ENCODE measurements around the gene KCTD5.
"Not testable (repeated sequence)": the region's sequence is repeated elsewhere in the genome, so short reads cannot be mapped to it uniquely, and the experiment has no call there.

The KCTD5 gene, protein sequence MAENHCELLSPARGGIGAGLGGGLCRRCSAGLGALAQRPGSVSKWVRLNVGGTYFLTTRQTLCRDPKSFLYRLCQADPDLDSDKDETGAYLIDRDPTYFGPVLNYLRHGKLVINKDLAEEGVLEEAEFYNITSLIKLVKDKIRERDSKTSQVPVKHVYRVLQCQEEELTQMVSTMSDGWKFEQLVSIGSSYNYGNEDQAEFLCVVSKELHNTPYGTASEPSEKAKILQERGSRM

GRCh38 chr16:2682209-2683021 is at the start of gene KCTD5:
KCTD5 (plus strand) TSS chr16:2682523; CDS start chr16:2682549, 26 bp downstream.
- peak; percentile 95 to 98 for DNase-seq

GRCh38 chr16:2639071-2639721 is 43.1 kb upstream of the KCTD5 start:
- DNase-seq: not testable (repeated sequence)

- DNase-seq: not testable (repeated sequence)
Measured at GRCh38 chr16:2639722-2640072, 42.6 kb upstream of the KCTD5 start.

GRCh38 chr16:2642561-2642960 is 39.8 kb upstream of the KCTD5 start:
- DNase-seq: not testable (repeated sequence)

DNA sequence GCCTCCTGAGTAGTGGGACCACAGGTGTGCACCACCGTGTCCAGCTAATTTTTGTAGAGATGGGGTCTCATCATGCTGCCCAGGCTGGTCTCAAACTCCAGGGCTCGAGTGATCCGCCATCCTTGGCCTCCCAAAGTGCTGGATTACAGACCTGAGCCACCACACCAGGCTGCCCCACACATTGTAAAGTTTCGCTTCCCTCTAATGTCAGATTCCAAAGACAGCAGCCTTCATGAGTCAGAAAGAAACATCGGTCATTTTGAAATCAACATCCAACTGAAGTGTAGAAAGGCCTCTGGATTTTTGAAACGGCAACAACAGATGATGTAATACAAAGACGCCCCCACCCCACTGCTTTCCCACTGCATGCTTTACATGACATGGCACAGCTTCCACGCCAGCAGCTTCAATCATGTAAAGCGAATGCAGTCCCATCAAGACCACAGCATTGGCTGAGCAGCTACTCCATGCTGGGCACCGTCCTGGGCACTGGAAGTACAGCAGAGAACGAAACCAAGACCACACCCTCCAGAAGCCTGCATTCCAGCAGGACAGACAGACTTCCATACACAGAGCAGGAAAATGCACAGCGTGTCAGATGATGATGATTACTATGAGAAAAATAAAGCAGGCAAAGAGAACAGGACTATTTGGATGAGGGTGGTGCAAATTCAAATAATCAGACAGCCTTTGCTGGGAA is 37.4 kb upstream of the KCTD5 start:
- DNase-seq: not testable (repeated sequence)

DNA sequence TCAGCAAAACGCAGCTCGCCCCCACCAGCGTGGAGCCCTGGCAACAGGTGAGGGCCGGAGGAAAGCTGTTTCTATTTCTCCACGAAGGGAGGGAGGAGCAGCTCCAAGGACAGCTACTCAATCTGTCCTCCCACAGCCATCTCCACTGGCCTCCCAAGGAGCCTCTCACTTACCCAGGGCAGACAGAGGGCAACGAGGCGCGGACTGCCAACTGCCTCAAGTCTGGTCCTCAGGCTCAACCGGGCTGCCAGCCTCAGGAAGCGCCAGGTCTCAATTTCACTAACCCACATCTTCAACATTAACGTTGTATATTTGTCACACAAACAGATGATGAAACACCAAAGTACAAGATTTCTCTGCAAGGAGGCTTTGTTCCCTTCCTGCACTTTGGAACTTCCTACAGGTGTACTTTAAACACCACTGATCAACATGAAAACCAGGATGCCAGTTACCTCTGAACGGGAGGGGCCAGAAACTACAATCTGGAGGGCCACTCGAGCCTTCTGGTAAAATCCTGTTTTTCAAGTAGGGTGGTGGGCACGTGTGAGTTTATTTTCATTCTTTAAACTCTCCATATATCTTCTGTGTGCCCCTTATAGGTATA is 31.0 kb upstream of the KCTD5 start:
- DNase-seq: not testable (repeated sequence)

- DNase-seq: not testable (repeated sequence)
Measured at GRCh38 chr16:2653915-2654314, 28.4 kb upstream of the KCTD5 start.

DNA sequence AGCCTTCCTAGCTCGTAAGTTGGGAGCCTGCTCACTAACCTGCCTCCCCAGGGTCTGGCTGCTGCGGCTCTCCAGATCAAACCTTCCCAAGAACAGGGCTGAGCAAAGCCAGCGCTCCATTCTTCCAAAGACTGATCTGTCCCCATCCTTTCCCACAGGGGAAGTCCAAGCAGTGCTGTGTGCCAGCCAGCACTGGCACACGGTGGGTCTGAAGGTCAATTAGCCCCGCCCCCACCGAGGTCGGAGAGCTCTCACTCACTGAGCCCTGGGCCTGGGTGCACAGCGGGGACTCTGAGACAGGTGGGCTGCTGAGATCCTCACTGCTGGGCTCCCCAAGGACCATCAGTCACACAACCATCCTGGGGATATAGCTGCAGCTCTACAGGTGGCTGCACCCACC is 27.4 kb upstream of the KCTD5 start:
- DNase-seq: not testable (repeated sequence)

- DNase-seq: no peak
Measured at GRCh38 chr16:2656985-2657384, 25.3 kb upstream of the KCTD5 start.

DNA sequence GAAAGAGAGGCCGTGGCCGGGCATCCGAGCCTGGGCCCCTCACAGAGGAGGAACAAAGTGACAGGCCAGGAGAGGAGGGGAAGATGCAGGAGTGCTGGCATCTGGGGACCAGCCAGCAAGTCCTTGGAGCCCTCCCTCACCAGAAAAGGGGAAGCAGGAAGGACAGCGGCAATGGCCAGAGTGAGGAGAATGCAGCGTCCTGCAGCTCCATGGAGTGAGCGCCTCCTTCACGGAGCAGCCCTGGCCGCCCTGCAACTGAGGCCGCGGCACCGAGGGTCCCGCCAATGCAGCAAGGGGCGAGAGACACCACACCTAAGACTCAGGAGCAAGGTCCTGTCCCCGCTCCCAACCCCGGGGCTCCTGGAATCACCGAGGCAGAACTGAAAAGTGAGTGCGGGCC is 24.5 kb upstream of the KCTD5 start:
- DNase-seq: not testable (repeated sequence)

- not testable (repeated sequence) for DNase-seq
Measured at GRCh38 chr16:2659560-2659959, 22.8 kb upstream of the KCTD5 start.

DNA sequence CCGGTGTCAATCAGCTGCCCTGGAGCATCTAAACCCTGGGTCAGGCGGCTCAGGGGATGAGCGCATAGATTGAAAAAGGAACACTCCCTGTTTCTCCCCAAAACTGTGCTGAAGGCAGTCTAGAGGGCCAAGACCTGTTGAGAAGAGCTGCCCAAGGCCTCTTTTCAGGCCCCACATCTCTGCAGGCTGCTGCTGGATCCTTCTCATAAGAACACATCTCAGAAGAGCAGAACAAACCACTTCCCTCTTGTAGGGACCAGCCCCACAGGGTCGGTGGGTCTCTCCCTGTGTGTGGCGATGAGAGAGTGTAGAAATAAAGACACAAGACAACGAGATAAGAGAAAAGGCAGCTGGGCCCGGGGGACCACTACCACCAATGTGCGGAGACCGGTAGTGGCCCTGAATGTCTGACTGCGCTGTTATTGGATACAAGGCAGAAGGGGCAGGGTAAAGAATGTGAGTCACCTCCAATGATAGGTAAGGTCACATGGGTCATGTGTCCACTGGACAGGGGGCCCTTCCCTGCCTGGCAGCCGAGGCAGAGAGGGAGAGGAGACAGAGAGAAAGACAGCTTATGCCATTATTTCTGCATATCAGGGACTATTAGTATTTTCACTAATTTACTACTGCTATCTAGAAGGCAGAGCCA is 22.2 kb upstream of the KCTD5 start:
- DNase-seq: not testable (repeated sequence)

DNA sequence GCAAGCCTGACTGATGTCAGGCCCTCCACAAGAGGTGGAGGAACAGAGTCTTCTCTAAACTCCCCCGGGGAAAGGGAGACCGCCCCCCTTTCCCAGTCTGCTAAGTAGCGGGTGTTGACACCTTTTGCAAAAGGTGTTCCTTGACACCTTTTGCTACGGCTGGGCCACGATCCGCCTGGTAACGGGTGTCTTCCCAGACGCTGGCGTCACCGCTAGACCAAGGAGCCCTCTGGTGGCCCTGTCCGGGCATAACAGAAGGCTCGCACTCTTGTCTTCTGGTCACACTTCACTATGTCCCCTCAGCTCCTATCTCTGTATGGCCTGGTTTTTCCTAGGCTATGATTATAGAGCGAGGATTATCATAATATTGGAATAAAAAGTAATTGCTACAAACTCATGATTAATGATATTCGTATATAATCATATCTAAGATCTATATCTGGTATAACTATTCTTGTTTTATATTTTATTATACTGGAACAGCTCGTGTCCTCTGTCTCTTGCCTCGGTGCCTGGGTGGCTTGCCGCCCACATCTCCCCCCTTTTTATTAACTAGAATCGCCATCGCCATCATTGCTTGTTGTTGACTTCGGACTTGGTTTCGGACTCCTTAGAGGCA is 21.5 kb upstream of the KCTD5 start:
- not testable (repeated sequence) for DNase-seq

DNA sequence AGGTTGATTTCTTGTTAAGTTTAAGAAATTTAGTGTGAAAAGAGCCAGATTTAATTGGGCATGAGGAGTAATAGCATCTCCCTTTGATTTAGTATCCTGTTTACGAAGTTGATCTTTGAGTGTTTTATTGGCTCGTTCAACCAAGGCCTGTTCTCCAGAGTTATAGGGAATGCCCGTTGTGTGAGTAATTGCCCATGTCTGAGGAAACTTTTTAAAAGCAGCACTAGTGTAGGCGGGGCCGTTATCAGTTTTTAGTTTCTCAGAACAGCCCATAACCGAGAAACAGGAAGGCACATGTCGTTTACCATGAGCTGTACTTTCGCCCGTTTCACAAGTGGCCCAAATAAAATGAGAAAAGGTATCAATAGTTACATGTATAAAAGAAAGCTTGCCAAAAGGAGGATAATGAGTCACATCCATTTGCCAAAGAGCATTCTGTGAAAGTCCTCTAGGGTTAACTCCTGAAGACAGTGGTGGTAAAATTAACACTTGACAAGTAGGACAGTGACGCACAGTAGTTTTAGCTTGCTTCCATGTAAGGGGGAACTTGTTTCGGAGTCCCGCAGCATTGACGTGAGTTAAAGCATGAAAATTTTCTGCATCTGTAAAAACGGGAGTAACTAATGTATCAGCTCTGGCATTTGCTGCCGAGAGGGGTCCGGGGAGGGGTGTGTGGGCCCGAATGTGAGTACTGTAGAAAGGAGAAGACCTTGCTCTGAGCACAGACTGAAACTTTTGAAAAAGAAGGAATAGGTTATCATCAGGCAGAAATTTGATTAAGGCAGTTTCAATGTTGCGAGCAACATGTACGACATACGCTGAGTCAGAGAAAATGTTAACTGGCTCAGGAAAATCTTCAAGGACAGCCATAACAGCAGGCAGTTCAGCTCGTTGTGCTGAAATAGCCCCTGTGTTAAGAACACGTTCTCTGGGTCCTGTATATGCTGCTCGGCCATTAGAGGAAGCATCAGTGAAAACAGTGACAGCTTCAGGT is 18.5 kb upstream of the KCTD5 start:
- no peak for DNase-seq

GRCh38 chr16:2664574-2664982 is 17.7 kb upstream of the KCTD5 start:
- DNase-seq: no peak

GRCh38 chr16:2666671-2667070 is 15.7 kb upstream of the KCTD5 start:
- not testable (repeated sequence) for DNase-seq

GRCh38 chr16:2669587-2669986 is 12.7 kb upstream of the KCTD5 start:
- not testable (repeated sequence) for DNase-seq

GRCh38 chr16:2670017-2670416 is 12.3 kb upstream of the KCTD5 start:
- not testable (repeated sequence) for DNase-seq

- DNase-seq: not testable (repeated sequence)
Measured at GRCh38 chr16:2671193-2671592, 11.1 kb upstream of the KCTD5 start.

- DNase-seq: no peak
Measured at GRCh38 chr16:2671741-2672140, 10.6 kb upstream of the KCTD5 start.

Measured in hippocampal formation (tissue), 2 donors.